Panc1 (cell line): ENCODE results near the gene GBF1. TPM values are rescaled to one million over a fixed set of nuclear protein-coding genes. Genes with fewer than 3 reads are reported as not detected.

Experiments
- ATAC-seq: fragments of 200-7000 bp; cut with Tn5 transposase; 2 replicates; pipeline ENCODE4 v1.9.1; 2020; ENCODE audit warnings: mild to moderate bottlenecking, moderate library complexity
- BruUV-seq: library from RNA; stranded (reverse); fragments of 400-500 nt; replicated peaks from 2 replicates; lab custom pipeline; 2021; lab: Mats Ljungman, UMichigan
- CTCF ChIA-PET: fragments of 300-600 bp; sonication (Branson Sonifier 250); formaldehyde crosslinking; loops from one replicate; lab custom pipeline; 2022; ENCODE audit warnings: antibody characterized with exemption; lab: Charles Lee
- POLR2A ChIA-PET: fragments of 300-600 bp; sonication (Branson Sonifier 250); formaldehyde crosslinking; loops from one replicate; lab custom pipeline; 2022; ENCODE audit warnings: antibody characterized with exemption; lab: Charles Lee
- DNase-seq: peaks from one replicate; pipeline ENCODE4 v3.0.0-alpha.2; 2010; ENCODE audit warnings: low read depth, low spot score
- H3K27ac ChIP-seq: 2 replicates; pipeline ENCODE4 v1.5.1; 2011; ENCODE audit warnings: mild to moderate bottlenecking, low read length, inconsistent platforms
- H3K27me3 ChIP-seq: fragments of 200-500 bp; sonication (Bioruptor generic); 2 replicates; pipeline ENCODE4 v1.6.0; 2014; ENCODE audit warnings: low read length, inconsistent platforms; ENCODE audit not compliant: control insufficient read depth, insufficient read depth
- H3K36me3 ChIP-seq: fragments of 200-500 bp; sonication (Bioruptor generic); 2 replicates; pipeline ENCODE4 v1.5.1; 2014; ENCODE audit warnings: inconsistent platforms, mild to moderate bottlenecking, low read length, moderate library complexity; ENCODE audit not compliant: control insufficient read depth, insufficient read depth
- H3K4me1 ChIP-seq: 2 replicates; pipeline ENCODE4 v1.5.1; 2011; ENCODE audit warnings: inconsistent platforms, mild to moderate bottlenecking, low read length, moderate library complexity; ENCODE audit not compliant: control insufficient read depth, insufficient read depth
- H3K4me3 ChIP-seq, 2 experiments: 2 replicates each; pipeline ENCODE4 v1.5.1; 2011 to 2012; ENCODE audit warnings: low read depth in 2 of 2, low read length in 2 of 2, mild to moderate bottlenecking in 2 of 2, inconsistent platforms in 1 of 2, moderate library complexity in 1 of 2
- H3K9me3 ChIP-seq: fragments of 200-500 bp; sonication (Bioruptor generic); 2 replicates; pipeline ENCODE4 v1.5.1; 2014; ENCODE audit warnings: low read depth, mild to moderate bottlenecking, inconsistent platforms, low read length, moderate library complexity; ENCODE audit not compliant: control insufficient read depth, insufficient read depth
- POLR2AphosphoS5 ChIP-seq: IDR thresholded peaks from 2 replicates; pipeline ENCODE4 v1.6.1; 2012; ENCODE audit warnings: mild to moderate bottlenecking, low read depth, low read length, moderate library complexity
- SIN3A ChIP-seq: IDR thresholded peaks from 2 replicates; pipeline ENCODE4 v1.6.1; 2012; ENCODE audit warnings: low read depth, mild to moderate bottlenecking, low read length, moderate library complexity, borderline replicate concordance; ENCODE audit not compliant: insufficient read depth
- TCF7L2 ChIP-seq: IDR thresholded peaks from 2 replicates; pipeline ENCODE4 v1.6.1; 2011; ENCODE audit warnings: mild to moderate bottlenecking, low read depth, low read length, inconsistent platforms
- in situ Hi-C: cut with HindIII; loops from 2 replicates; pipeline ENCODE4 v1.10.0; 2016; ENCODE audit warnings: low sequenced_read_pairs, low pct_unique_long_range_greater_than_20kb
- intact Hi-C: fragments of 100-400 bp; cut with micrococcal nuclease; formaldehyde crosslinking; loops from one replicate; pipeline ENCODE4 v1.10.0; 2022; ENCODE audit not compliant: unreplicated experiment
- total RNA-seq: library from RNA; stranded (reverse); gene quantifications from one replicate; pipeline ENCODE4 v1.2.1, GENCODE V29; 2021; ENCODE audit not compliant: unreplicated experiment
- TF ChIP-seq, protein P1 (sequence below): fragments of 450-650 bp; IDR thresholded peaks from 2 replicates; pipeline ENCODE4 v1.5.1; 2017; ENCODE audit warnings: mild to moderate bottlenecking
- TF ChIP-seq, protein P2 (sequence below), 2 experiments: IDR thresholded peaks; 2 replicates each; pipeline ENCODE4 v1.6.1; 2011 to 2012; ENCODE audit warnings: low read depth in 2 of 2, control low read depth in 1 of 2, low read length in 1 of 2, mild to moderate bottlenecking in 1 of 2, moderate library complexity in 1 of 2; ENCODE audit not compliant: insufficient read depth in 1 of 2

GBF1 gene
- total RNA-seq, 1 experiment from 2014 or later, result 65.0 TPM

DNA sequence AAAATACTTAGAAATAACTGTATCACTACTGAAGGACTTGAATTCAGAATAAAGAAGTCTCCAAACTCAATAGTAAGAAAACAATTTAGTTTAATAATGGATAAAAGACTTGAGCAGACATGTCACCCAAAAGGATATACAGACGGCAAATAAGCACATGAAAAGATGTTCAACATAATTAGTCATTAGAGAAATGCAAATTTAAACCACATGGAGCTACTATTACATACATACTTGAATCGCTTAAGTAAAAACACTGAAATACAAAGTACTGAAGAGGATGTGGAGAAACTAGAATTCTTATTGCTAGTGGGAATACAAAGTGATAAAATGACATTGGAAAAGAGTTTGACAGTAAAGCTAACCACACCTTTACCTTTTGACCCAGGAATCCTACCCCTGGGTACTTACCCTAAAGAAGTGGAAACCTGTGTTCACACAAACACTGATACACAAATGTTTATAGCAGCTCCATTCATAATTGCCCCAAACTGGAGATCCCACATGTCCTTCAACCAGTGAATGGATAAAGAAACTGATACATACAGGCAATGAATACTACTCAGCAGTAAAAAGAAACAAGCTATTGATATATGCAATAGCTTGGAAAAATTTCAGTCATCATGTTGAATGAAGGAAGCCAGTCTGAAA, 95.8 kb downstream of the GBF1 start:
- TSS peak; percentile 36 for BruUV-seq
- Histone ChIP-seq H3K9me3 (no peaks in the 10 kb centered on the region), H3K27ac (no peak overlapping the region), H3K4me3 (no peak overlapping the region), H3K36me3 (no peaks in the 10 kb centered on the region), H3K27me3 (no peaks in the 10 kb centered on the region), H3K4me1 (no peaks in the 10 kb centered on the region)
- intact Hi-C loops, result loop anchor here (10.0 kb wide), 1 partner anchor 176 kb away; no protein-coding TSS in a partner anchor
- DNase-seq, result no peak
- ChIA-PET CTCF (interaction anchor here (0.7 kb wide), 1 partner anchor 9 kb away, joined by 3 read pairs; no protein-coding TSS in a partner anchor), POLR2A (interaction anchor here (0.5 to 0.6 kb wide), 2 partner anchors 22 to 169 kb away, joined by 3 read pairs; no protein-coding TSS in a partner anchor)
- in situ Hi-C loops, result no loop called here
- TF ChIP-seq, protein P1, sequence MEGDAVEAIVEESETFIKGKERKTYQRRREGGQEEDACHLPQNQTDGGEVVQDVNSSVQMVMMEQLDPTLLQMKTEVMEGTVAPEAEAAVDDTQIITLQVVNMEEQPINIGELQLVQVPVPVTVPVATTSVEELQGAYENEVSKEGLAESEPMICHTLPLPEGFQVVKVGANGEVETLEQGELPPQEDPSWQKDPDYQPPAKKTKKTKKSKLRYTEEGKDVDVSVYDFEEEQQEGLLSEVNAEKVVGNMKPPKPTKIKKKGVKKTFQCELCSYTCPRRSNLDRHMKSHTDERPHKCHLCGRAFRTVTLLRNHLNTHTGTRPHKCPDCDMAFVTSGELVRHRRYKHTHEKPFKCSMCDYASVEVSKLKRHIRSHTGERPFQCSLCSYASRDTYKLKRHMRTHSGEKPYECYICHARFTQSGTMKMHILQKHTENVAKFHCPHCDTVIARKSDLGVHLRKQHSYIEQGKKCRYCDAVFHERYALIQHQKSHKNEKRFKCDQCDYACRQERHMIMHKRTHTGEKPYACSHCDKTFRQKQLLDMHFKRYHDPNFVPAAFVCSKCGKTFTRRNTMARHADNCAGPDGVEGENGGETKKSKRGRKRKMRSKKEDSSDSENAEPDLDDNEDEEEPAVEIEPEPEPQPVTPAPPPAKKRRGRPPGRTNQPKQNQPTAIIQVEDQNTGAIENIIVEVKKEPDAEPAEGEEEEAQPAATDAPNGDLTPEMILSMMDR, result no peak
- no peak for ATAC-seq

DNA sequence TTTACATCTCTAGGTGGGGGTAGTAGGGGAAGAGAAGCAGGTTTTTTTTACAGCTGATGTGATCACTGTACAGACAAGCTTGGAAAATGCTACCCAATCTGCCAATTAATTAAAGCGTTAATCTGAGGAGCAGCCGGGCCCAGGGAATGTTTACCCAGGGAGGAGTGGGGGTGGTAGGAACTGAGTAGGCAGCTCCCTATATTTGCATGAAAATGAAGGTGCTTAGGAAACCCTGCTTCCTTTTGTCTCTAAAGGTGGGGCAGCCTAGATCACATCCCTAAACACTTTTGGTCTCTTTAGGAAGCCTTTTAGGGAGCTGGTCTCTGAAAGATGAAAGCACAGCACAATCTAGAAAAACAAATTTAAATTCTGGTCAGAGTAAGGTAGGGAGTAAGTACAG, 97.1 kb downstream of the GBF1 start:
- intact Hi-C loops (loop anchor here (10.0 kb wide), 1 partner anchor 178 kb away; no protein-coding TSS in a partner anchor), in situ Hi-C loops (no loop called here)
- Histone ChIP-seq H3K4me1 (no peaks in the 10 kb centered on the region), H3K36me3 (no peaks in the 10 kb centered on the region), H3K4me3 (no peak overlapping the region), H3K27me3 (no peaks in the 10 kb centered on the region), H3K9me3 (no peaks in the 10 kb centered on the region), H3K27ac (no peak overlapping the region)
- DNase-seq, result no peak
- TF ChIP-seq, protein P2, sequence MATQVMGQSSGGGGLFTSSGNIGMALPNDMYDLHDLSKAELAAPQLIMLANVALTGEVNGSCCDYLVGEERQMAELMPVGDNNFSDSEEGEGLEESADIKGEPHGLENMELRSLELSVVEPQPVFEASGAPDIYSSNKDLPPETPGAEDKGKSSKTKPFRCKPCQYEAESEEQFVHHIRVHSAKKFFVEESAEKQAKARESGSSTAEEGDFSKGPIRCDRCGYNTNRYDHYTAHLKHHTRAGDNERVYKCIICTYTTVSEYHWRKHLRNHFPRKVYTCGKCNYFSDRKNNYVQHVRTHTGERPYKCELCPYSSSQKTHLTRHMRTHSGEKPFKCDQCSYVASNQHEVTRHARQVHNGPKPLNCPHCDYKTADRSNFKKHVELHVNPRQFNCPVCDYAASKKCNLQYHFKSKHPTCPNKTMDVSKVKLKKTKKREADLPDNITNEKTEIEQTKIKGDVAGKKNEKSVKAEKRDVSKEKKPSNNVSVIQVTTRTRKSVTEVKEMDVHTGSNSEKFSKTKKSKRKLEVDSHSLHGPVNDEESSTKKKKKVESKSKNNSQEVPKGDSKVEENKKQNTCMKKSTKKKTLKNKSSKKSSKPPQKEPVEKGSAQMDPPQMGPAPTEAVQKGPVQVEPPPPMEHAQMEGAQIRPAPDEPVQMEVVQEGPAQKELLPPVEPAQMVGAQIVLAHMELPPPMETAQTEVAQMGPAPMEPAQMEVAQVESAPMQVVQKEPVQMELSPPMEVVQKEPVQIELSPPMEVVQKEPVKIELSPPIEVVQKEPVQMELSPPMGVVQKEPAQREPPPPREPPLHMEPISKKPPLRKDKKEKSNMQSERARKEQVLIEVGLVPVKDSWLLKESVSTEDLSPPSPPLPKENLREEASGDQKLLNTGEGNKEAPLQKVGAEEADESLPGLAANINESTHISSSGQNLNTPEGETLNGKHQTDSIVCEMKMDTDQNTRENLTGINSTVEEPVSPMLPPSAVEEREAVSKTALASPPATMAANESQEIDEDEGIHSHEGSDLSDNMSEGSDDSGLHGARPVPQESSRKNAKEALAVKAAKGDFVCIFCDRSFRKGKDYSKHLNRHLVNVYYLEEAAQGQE (IDR thresholded peaks at IDR 0.05; ENCODE audit: insufficient read depth in 1 of 2, low read depth in 2 of 2, low read length in 1 of 2), result no peak
- TF ChIP-seq SIN3A (no peak), POLR2AphosphoS5 (no peak), TCF7L2 (no peak)
- TF ChIP-seq, protein P1, result no peak
- ChIA-PET POLR2A (interaction anchor here (0.6 kb wide), 1 partner anchor 8 kb away, joined by 9 read pairs; no protein-coding TSS in a partner anchor), CTCF (no interaction called here)
- BruUV-seq, result no TSS peak
- ATAC-seq, result no peak
